D721Med (cell line): Measurements from ENCODE around the gene MYDGF.

ENCODE experiments used
- DNase-seq: peaks from one replicate; pipeline ENCODE4 v3.0.0; 2011; ENCODE audit warnings: low spot score; ENCODE audit not compliant: insufficient read length
- FAIRE-seq: peaks from 2 replicates; lab custom pipeline; 2011; peaks lifted over from hg19 to GRCh38; lab: Jason Lieb, UNC
- CTCF ChIP-seq: IDR thresholded peaks from 2 replicates; pipeline ENCODE4 v1.5.1; 2012; ENCODE audit warnings: mild to moderate bottlenecking, control low read depth; ENCODE audit not compliant: insufficient read depth; ENCODE audit errors: missing control alignments

MYDGF gene

GRCh38 chr19:4650159-4650558 is 20.0 kb downstream of the MYDGF start:
- TF ChIP-seq CTCF = no peak
- FAIRE-seq (no peak), DNase-seq (no peak)

- FAIRE-seq (no peak), DNase-seq (no peak)
- TF ChIP-seq CTCF = no peak
Measured at GRCh38 chr19:4649392-4650047, 20.6 kb downstream of the MYDGF start.

GRCh38 chr19:4647676-4648644 is 22.2 kb downstream of the MYDGF start:
- TF ChIP-seq CTCF = peak; percentile 2
- FAIRE-seq = no peak
- DNase-seq = no peak

GRCh38 chr19:4645718-4646117 is 24.4 kb downstream of the MYDGF start:
- DNase-seq (no peak), FAIRE-seq (no peak)
- TF ChIP-seq CTCF = no peak

GRCh38 chr19:4642625-4643024 is 27.5 kb downstream of the MYDGF start:
- no peak for FAIRE-seq

GRCh38 chr19:4641132-4641531 is 29.0 kb downstream of the MYDGF start:
- FAIRE-seq (no peak), DNase-seq (no peak)
- no peak for TF ChIP-seq CTCF

More at GRCh38 chr19:4642625-4643024, 27.5 kb downstream of the MYDGF start:
- DNase-seq = no peak
- no peak for TF ChIP-seq CTCF
